ENCODE data around the gene STPG2. TPM values are rescaled to one million over a fixed set of nuclear protein-coding genes. Genes with fewer than 3 reads are reported as not detected.
A peak's percentile ranks its signal among the peaks of the same experiment; 100 is the strongest.

STPG2 gene
- total RNA-seq (2021; ENCODE audit: unreplicated experiment) (not detected), Bru-seq, nascent RNA (percentile 17 among the genes with signal in this experiment), BruChase-seq, experiment 1, labeled RNA remaining after a 2-hour chase (percentile 20 among the genes with signal in this experiment), BruChase-seq, experiment 2, labeled RNA remaining after a 6-hour chase (percentile 14 among the genes with signal in this experiment)
- not detected for polyA plus RNA-seq (2012; ENCODE audit: insufficient read length)
- long read RNA-seq: 0 reads

GRCh38 chr4:98143001-98143899, at the start of gene STPG2:
TSS of gene STPG2 (minus strand) at chr4:98143476.
- DNase-seq (ENCODE audit: low read depth, low spot score): peak; percentile 46
- intact Hi-C loops (cut with micrococcal nuclease; ENCODE audit: unreplicated experiment) (no loop called here), in situ Hi-C loops (cut with HindIII; ENCODE audit: low pct_unique_long_range_greater_than_20kb, low sequenced_read_pairs) (no loop called here)
- ATAC-seq: peak; percentile 100
- Histone ChIP-seq H3K27me3 (ENCODE audit: control insufficient read depth, insufficient read depth, low read length) (no peaks in the 10 kb centered on the region), H3K36me3 (ENCODE audit: control insufficient read depth, insufficient read depth, low read length) (no peaks in the 10 kb centered on the region), H3K4me3 (ENCODE audit: low read depth in 2 of 2, low read length in 2 of 2) (peak within 1 kb of the TSS; percentile 71 to 88), H3K9me3 (ENCODE audit: control insufficient read depth, insufficient read depth, low read depth, low read length) (no peaks in the 10 kb centered on the region), H3K27ac (ENCODE audit: low read length) (peak within 1 kb of the TSS; percentile 71), H3K4me1 (ENCODE audit: control insufficient read depth, insufficient read depth, low read length) (no peaks in the 10 kb centered on the region)
- POLR2A ChIA-PET: no interaction called here
- BruUV-seq (replicated peaks): TSS peak; percentile 96
- CTCF ChIA-PET: no interaction called here
- TF ChIP-seq REST (IDR thresholded peaks at IDR 0.05; ENCODE audit: insufficient read depth in 1 of 2, low read depth in 2 of 2, low read length in 1 of 2) (no peak), POLR2AphosphoS5 (IDR thresholded peaks at IDR 0.05; ENCODE audit: low read depth, low read length) (peak; percentile 72), CTCF (IDR thresholded peaks at IDR 0.05) (peak; percentile 65), TCF7L2 (IDR thresholded peaks at IDR 0.05; ENCODE audit: low read depth, low read length) (no peak), SIN3A (IDR thresholded peaks at IDR 0.05; ENCODE audit: borderline replicate concordance, insufficient read depth, low read depth, low read length) (no peak)

- intact Hi-C loops (cut with micrococcal nuclease; ENCODE audit: unreplicated experiment): no loop called here
- no TSS peak for BruUV-seq (replicated peaks)
- H3K4me1 ChIP-seq (ENCODE audit: control insufficient read depth, insufficient read depth, low read length): no peaks in the 10 kb centered on the region
- ATAC-seq (no peak), DNase-seq (ENCODE audit: low read depth, low spot score) (no peak)
- H3K36me3 ChIP-seq (ENCODE audit: control insufficient read depth, insufficient read depth, low read length): no peaks in the 10 kb centered on the region
- no peak overlapping the region for H3K27ac ChIP-seq (ENCODE audit: low read length)
- TF ChIP-seq REST (IDR thresholded peaks at IDR 0.05; ENCODE audit: insufficient read depth in 1 of 2, low read depth in 2 of 2, low read length in 1 of 2): no peak
- no peak for TF ChIP-seq TCF7L2 (IDR thresholded peaks at IDR 0.05; ENCODE audit: low read depth, low read length)
- no peak for TF ChIP-seq CTCF (IDR thresholded peaks at IDR 0.05)
- TF ChIP-seq POLR2AphosphoS5 (IDR thresholded peaks at IDR 0.05; ENCODE audit: low read depth, low read length): no peak
- no peak for TF ChIP-seq SIN3A (IDR thresholded peaks at IDR 0.05; ENCODE audit: borderline replicate concordance, insufficient read depth, low read depth, low read length)
- H3K27me3 ChIP-seq (ENCODE audit: control insufficient read depth, insufficient read depth, low read length): no peaks in the 10 kb centered on the region
- POLR2A ChIA-PET: interaction anchor here (0.6 kb wide), 1 partner anchor 231 kb away, joined by 6 read pairs; no protein-coding TSS in a partner anchor
- CTCF ChIA-PET: no interaction called here
- no peaks in the 10 kb centered on the region for H3K9me3 ChIP-seq (ENCODE audit: control insufficient read depth, insufficient read depth, low read depth, low read length)
- no peak overlapping the region for H3K4me3 ChIP-seq (ENCODE audit: low read depth in 2 of 2, low read length in 2 of 2)
- in situ Hi-C loops (cut with HindIII; ENCODE audit: low pct_unique_long_range_greater_than_20kb, low sequenced_read_pairs): no loop called here
These were observed 42.0 kb upstream of the STPG2 start for GRCh38 chr4:98185279-98185678.

Measured in Panc1 (cell line).